AG10803 (cell line): Measurements from ENCODE around the gene CXCL12.

Experiments used
- DNase-seq: peaks from one replicate; pipeline ENCODE4 v3.0.0; 2010; ENCODE audit warnings: low read depth
- H3K4me3 ChIP-seq: 2 replicates; pipeline ENCODE4 v1.5.1; 2011; ENCODE audit warnings: mild to moderate bottlenecking, low read length, control low read depth
- TF ChIP-seq, protein P1 (sequence below): conservative IDR thresholded peaks from 2 replicates; pipeline ENCODE4 v1.5.1; 2011; ENCODE audit warnings: mild to moderate bottlenecking, low read length, control low read depth, inconsistent platforms

CXCL12 gene

DNA sequence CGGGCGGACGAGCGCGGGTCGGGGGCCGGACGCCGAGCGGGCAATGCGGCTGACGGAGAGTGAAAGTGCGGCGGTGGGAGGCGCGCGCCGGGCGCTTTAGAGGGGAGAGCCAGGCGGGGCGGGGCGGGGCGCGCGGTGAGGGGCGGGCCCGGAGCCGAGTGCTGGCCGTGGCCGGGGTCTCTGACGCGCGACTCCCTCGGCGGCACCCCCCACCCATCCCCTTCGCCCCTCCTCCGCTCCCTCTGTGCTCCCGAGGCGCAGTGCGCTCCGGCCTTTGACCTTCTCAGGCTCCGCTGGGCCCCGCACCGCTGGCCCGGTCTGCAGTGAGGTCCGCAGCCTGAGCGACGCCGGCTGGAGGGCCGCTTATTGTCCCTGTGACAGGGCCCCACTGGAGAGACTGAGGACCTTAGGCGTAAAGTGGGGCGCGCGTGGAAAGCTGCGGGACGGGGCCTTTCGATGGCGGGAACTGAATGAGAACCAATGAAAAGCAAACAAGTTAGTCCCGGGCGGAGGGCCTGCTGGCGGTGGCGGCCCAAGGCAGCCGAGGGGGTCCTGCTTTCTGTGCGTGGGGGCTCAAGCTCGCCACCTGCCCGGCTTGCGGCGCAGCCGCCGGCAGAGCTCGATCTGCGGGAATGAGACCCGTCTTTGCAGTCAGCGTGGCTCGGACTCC lies at the start of gene CXCL12:
Gene CXCL12, minus strand, starts transcription at position 72 of the 670 bp plus-strand sequence. CDS start 92 bp downstream, outside the sequence.
- no peak for DNase-seq
- H3K4me3 ChIP-seq, result peak within 1 kb of the TSS; percentile 86
- TF ChIP-seq, protein P1, sequence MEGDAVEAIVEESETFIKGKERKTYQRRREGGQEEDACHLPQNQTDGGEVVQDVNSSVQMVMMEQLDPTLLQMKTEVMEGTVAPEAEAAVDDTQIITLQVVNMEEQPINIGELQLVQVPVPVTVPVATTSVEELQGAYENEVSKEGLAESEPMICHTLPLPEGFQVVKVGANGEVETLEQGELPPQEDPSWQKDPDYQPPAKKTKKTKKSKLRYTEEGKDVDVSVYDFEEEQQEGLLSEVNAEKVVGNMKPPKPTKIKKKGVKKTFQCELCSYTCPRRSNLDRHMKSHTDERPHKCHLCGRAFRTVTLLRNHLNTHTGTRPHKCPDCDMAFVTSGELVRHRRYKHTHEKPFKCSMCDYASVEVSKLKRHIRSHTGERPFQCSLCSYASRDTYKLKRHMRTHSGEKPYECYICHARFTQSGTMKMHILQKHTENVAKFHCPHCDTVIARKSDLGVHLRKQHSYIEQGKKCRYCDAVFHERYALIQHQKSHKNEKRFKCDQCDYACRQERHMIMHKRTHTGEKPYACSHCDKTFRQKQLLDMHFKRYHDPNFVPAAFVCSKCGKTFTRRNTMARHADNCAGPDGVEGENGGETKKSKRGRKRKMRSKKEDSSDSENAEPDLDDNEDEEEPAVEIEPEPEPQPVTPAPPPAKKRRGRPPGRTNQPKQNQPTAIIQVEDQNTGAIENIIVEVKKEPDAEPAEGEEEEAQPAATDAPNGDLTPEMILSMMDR, result no peak

DNA sequence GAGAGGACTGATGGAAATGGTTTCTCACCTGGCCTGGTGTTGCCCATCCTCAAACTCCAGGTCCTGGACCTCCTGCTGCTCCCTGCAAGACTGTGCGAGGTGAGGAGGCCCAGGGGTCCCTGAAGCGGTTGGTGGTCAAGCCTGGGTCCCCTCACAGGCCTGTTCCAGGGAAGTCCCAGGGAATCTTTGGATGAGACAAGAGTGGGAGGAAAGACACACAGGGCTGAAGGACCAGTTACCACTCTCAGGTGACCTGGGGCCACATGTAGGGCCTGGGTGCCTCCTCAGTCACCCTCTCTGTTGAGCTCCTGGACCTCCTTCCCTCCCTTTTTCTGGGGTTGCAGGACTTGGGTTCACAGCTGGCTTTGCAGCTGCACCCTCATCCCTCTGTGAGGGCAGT lies 42.6 kb upstream of the CXCL12 start:
- TF ChIP-seq, protein P1, result no peak
- no peak for DNase-seq
- no peak overlapping the region for H3K4me3 ChIP-seq

DNA sequence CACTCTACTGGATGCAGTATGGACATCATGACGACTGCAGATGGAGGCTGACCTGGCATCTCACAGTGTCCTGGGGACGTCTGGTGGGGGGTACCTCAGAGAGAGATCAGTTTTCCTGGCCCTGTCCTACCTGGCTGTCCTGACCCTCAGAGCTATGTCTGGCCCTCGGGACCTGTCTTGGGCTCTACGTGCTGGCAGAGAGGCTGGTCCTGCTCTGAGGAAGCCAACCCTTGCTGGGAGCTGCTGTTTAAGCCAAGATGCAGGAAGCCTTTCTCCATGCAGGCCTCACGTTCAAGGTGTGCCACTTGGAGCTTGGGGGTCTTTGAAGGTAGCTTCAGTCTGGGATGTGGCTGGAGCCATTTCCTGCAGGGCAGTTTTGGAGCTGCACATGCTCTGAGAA lies 42.1 kb upstream of the CXCL12 start:
- TF ChIP-seq, protein P1, result no peak
- DNase-seq, result no peak
- no peak overlapping the region for H3K4me3 ChIP-seq

DNA sequence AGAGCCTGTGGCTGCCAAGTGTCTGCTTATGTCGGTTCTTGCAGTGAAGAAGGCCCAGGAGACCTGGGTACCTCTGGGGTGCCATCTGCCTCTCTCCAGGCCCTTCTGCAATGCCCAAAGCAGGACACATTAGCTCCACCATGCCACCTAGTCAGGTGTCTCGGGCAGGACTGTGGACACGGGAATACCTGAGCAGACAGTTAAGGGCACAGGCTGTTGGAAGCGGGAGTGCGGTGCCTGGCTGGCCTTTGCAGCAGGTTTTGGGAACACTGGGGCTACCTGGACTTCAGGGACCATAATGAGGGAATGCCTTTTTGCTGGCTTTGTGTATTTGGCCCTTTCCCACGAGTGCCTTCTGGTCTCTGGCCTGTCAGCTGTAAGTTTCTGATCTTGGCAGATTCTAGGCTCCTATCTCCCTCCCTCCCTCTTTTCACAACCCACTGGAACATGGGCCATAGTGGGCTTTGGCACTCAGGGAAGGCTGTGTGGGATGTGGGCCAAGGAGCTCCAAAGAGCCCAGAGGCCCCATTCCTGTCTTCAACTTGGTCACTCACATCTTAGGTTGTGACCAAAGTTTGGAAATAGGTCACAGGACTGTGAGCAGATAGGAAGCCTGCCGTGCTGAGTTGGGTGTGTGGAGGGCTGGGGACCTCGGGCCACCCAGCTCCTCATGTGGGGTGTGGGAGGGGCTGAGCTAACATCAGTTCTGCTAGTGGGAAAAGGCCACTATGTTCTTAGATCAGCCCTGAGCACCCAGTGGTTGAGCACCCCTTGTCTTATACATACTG lies 41.5 kb upstream of the CXCL12 start:
- TF ChIP-seq, protein P1, result no peak
- no peak overlapping the region for H3K4me3 ChIP-seq
- DNase-seq, result no peak

DNA sequence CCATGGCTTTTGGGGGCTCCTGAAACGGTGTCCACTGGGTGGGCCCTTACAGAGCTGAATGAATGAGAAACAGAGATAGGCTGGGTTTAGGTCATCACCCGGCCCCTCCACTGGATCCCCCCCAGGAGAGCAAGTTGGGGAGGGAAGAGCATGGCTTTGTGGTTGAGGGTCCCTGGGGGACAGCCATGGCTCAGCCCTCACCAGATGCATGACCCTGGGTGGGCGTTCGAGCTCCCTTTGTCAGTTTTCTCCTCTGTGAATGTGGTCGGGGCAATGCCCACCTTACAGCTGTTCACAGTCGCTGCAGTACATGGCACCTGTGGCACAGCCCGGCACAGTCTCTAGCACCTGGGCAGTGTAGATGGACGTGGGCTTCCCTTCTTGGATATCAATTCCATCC lies 40.6 kb upstream of the CXCL12 start:
- H3K4me3 ChIP-seq, result no peak overlapping the region
- TF ChIP-seq, protein P1, result no peak
- DNase-seq, result no peak

DNA sequence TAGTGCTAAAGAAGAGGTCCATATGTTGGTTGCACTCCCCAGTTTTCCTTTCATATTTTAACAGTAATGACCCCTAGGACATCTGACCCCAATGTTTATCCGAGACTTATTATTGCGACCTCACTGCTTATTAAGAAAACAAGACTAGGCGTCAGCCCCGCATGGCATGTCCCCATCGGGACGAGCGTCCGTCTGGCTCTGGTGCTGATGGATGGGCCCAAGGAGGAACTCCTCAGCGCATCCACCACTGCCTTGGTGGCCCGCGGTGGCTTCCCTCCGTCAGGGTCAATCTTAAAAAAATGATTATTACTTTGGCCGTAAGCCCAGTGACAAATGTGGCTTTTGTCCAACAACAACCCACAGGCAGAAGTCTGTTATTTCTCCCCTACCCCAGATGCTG lies 40.1 kb upstream of the CXCL12 start:
- TF ChIP-seq, protein P1, result no peak
- DNase-seq, result no peak
- no peak overlapping the region for H3K4me3 ChIP-seq

DNA sequence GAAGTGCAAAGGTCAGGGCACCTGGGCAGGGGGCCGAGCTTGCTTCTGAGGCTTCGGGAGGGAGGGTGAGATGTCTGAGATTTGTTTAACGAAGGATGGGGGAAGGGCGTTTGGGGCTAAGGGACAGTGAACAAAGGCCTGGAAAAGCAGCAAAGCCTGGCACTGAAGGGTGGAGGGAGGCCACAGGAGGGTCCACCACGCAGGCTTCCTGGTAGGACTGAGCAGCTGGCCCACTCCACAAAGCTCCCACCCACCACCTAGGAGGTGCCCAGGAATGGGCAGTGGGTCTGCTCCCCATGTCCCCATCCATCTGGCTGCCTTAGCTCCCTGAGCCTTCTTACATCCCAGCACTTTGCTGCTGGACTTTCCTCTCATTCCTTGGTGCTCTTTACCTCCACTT lies 39.4 kb upstream of the CXCL12 start:
- no peak for DNase-seq
- TF ChIP-seq, protein P1, result no peak

More for the DNA sequence above, 39.4 kb upstream of the CXCL12 start:
- no peak overlapping the region for H3K4me3 ChIP-seq
